ENCODE data around the gene FXYD2. TPM values are rescaled to one million over a fixed set of nuclear protein-coding genes. Genes with fewer than 3 reads are reported as not detected.

The FXYD2 gene
- total and polyA plus RNA-seq, 2 of the 13 experiments (the other 11 are each of a cell fraction or from before 2014, with no cell fraction given), result 45.9 to 106 TPM

DNA sequence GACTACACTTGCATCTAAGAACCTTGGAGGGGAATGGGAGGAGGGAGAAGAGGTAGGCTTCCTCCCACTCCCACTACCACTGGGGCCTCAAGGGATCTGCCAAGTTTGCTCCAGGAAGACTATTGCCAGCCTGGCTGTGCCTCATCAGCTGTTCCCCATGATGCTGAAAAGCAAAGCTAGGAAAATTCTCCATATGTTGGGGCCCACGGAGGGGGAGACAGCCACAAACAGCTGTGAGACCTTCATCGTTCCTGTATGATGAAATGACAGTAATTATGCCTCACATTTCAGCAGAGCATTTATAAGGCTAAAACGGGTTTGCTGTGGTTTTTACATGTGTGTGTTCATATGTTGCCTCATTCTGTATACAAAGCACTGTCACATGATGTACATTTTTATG, 34.3 kb downstream of the FXYD2 start (continued):
- TF ChIP-seq, protein P1, sequence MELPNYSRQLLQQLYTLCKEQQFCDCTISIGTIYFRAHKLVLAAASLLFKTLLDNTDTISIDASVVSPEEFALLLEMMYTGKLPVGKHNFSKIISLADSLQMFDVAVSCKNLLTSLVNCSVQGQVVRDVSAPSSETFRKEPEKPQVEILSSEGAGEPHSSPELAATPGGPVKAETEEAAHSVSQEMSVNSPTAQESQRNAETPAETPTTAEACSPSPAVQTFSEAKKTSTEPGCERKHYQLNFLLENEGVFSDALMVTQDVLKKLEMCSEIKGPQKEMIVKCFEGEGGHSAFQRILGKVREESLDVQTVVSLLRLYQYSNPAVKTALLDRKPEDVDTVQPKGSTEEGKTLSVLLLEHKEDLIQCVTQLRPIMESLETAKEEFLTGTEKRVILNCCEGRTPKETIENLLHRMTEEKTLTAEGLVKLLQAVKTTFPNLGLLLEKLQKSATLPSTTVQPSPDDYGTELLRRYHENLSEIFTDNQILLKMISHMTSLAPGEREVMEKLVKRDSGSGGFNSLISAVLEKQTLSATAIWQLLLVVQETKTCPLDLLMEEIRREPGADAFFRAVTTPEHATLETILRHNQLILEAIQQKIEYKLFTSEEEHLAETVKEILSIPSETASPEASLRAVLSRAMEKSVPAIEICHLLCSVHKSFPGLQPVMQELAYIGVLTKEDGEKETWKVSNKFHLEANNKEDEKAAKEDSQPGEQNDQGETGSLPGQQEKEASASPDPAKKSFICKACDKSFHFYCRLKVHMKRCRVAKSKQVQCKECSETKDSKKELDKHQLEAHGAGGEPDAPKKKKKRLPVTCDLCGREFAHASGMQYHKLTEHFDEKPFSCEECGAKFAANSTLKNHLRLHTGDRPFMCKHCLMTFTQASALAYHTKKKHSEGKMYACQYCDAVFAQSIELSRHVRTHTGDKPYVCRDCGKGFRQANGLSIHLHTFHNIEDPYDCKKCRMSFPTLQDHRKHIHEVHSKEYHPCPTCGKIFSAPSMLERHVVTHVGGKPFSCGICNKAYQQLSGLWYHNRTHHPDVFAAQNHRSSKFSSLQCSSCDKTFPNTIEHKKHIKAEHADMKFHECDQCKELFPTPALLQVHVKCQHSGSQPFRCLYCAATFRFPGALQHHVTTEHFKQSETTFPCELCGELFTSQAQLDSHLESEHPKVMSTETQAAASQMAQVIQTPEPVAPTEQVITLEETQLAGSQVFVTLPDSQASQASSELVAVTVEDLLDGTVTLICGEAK (IDR thresholded peaks at IDR 0.05), result no peak
- TF ChIP-seq, protein P1 (CRISPR knock-in tag; IDR thresholded peaks at IDR 0.05), result no peak
- TF ChIP-seq HDAC6 (IDR thresholded peaks at IDR 0.05; ENCODE audit: low read depth, low read length), result no peak
- no peak for TF ChIP-seq ZNF253 (CRISPR knock-in tag; IDR thresholded peaks at IDR 0.05; ENCODE audit: borderline replicate concordance)
- no peak for TF ChIP-seq ZC3H4 (CRISPR knock-in tag; IDR thresholded peaks at IDR 0.05; ENCODE audit: borderline replicate concordance)
- TF ChIP-seq ZNF260 (CRISPR knock-in tag; IDR thresholded peaks at IDR 0.05; ENCODE audit: borderline replicate concordance, low read depth), result no peak
- TF ChIP-seq, protein P2, sequence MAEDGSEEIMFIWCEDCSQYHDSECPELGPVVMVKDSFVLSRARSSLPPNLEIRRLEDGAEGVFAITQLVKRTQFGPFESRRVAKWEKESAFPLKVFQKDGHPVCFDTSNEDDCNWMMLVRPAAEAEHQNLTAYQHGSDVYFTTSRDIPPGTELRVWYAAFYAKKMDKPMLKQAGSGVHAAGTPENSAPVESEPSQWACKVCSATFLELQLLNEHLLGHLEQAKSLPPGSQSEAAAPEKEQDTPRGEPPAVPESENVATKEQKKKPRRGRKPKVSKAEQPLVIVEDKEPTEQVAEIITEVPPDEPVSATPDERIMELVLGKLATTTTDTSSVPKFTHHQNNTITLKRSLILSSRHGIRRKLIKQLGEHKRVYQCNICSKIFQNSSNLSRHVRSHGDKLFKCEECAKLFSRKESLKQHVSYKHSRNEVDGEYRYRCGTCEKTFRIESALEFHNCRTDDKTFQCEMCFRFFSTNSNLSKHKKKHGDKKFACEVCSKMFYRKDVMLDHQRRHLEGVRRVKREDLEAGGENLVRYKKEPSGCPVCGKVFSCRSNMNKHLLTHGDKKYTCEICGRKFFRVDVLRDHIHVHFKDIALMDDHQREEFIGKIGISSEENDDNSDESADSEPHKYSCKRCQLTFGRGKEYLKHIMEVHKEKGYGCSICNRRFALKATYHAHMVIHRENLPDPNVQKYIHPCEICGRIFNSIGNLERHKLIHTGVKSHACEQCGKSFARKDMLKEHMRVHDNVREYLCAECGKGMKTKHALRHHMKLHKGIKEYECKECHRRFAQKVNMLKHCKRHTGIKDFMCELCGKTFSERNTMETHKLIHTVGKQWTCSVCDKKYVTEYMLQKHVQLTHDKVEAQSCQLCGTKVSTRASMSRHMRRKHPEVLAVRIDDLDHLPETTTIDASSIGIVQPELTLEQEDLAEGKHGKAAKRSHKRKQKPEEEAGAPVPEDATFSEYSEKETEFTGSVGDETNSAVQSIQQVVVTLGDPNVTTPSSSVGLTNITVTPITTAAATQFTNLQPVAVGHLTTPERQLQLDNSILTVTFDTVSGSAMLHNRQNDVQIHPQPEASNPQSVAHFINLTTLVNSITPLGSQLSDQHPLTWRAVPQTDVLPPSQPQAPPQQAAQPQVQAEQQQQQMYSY (CRISPR knock-in tag; IDR thresholded peaks at IDR 0.05), result no peak

Measured in HepG2 (cell line).